Natural killer cell treated with Interleukin-12 subunit alpha and Interleukin-12 subunit beta and Interleukin-15 and Interleukin-18, amount 100 ng/mL, for 72 hours (primary cell): ENCODE measurements around the gene KMT2A. TPM values are rescaled to one million over a fixed set of nuclear protein-coding genes. Genes with fewer than 3 reads are reported as not detected.

Source experiments
- total RNA-seq, 2 donors: library from RNA; stranded (reverse); gene quantifications; one replicate each; pipeline ENCODE4 v1.2.3, GENCODE V29; 2022

The KMT2A gene
- total RNA-seq, 2 donors from 2014 or later, result 145 to 202 TPM

Other genes with a start within 250 kb of the KMT2A start
- gene JAML, start 211.5 kb upstream of the KMT2A start, total RNA-seq, result 1 to 10 TPM; 1.4 to 8.5 TPM
- 10 to 100 TPM; 10.8 to 12.8 TPM for gene MPZL3, start 184.1 kb upstream of the KMT2A start, total RNA-seq
- gene MPZL2, start 172.2 kb upstream of the KMT2A start, total RNA-seq, result under 1 TPM in 1 of 2 donors, not detected in 1; 0.45 TPM
- gene CD3E, start 131.8 kb upstream of the KMT2A start, total RNA-seq, result 100 to 1,000 TPM in 1 of 2 donors, 10 to 100 TPM in 1; 25.7 to 148 TPM
- 100 to 1,000 TPM in 1 of 2 donors, 10 to 100 TPM in 1; 30.5 to 161 TPM for gene CD3D, start 93.8 kb upstream of the KMT2A start, total RNA-seq
- 10 to 100 TPM in 1 of 2 donors, 1 to 10 TPM in 1; 7.1 to 49.4 TPM for gene CD3G, start 92.1 kb upstream of the KMT2A start, total RNA-seq
- 10 to 100 TPM; 45.0 to 58.8 TPM for gene UBE4A, start 76.9 kb upstream of the KMT2A start, total RNA-seq
- 100 to 1,000 TPM; 183 to 189 TPM for gene ATP5MG, start 34.9 kb upstream of the KMT2A start, total RNA-seq
- 1 to 10 TPM; 2.5 to 3.4 TPM for gene TTC36, start 91.0 kb downstream of the KMT2A start, total RNA-seq
- 1 to 10 TPM; 6.9 to 9.8 TPM for gene TMEM25, start 94.7 kb downstream of the KMT2A start, total RNA-seq
- 10 to 100 TPM; 12.1 to 13.2 TPM for gene IFT46, start 129.4 kb downstream of the KMT2A start, total RNA-seq
- 100 to 1,000 TPM; 152 to 212 TPM for gene ARCN1, start 135.9 kb downstream of the KMT2A start, total RNA-seq
- 1 to 10 TPM in 1 of 2 donors, under 1 TPM in 1; 0.98 to 2.6 TPM for gene PHLDB1, start 171.1 kb downstream of the KMT2A start, total RNA-seq
- gene TREH, start 243.2 kb downstream of the KMT2A start, total RNA-seq, result not detected